GM23248 (cell line): ENCODE data around the gene PIEZO1.

Experiments used
- EZH2 ChIP-seq: fragments of 200-600 bp; sonication (generic); IDR thresholded peaks from 2 replicates; pipeline ENCODE4 v1.6.1; 2018; ENCODE audit warnings: antibody characterized with exemption, mild to moderate bottlenecking; ENCODE audit not compliant: insufficient read depth, poor library complexity, severe bottlenecking
- EZH2phosphoT487 ChIP-seq: fragments of 200-600 bp; sonication (generic); IDR thresholded peaks from 2 replicates; pipeline ENCODE4 v1.6.1; 2018; ENCODE audit warnings: antibody characterized with exemption, moderate library complexity, mild to moderate bottlenecking, low read depth; ENCODE audit not compliant: insufficient read depth

- TF ChIP-seq EZH2 (no peak), EZH2phosphoT487 (no peak)
Observed at GRCh38 chr16:88781140-88782077, 3.6 kb downstream of the PIEZO1 start.
